ENCODE results near the gene S100A7. TPM values are rescaled to one million over a fixed set of nuclear protein-coding genes. Genes with fewer than 3 reads are reported as not detected.
A peak's percentile ranks its signal among the peaks of the same experiment; 100 is the strongest.
"Not testable (repeated sequence)": the region's sequence is repeated elsewhere in the genome, so short reads cannot be mapped to it uniquely, and the experiment has no call there.

S100A7 gene
- total and polyA plus RNA-seq, 9 donors: 0.97 TPM; not detected in 8

GRCh38 chr1:153422450-153423068 is 37.9 kb downstream of the S100A7 start:
- no peak overlapping the region for H3K4me3 ChIP-seq
- 5 to 10% (median 8%) methylated on average over 6 of the region's 6 CpGs for WGBS, 3 donors
- TF ChIP-seq POLR2A (IDR thresholded peaks at IDR 0.05) (no peak), CTCF (IDR thresholded peaks at IDR 0.05) (no peak), EP300 (IDR thresholded peaks at IDR 0.05) (no peak)
- no peaks in the 10 kb centered on the region for H3K36me3 ChIP-seq
- intact Hi-C loops (cut with DNase I): no loop called here
- DNase-seq: peak; percentile 48 to 81 (median 74)
- no peaks in the 10 kb centered on the region for H3K27me3 ChIP-seq
- no peak overlapping the region for H3K27ac ChIP-seq
- no peaks in the 10 kb centered on the region for H3K9me3 ChIP-seq
- no peaks in the 10 kb centered on the region for H3K4me1 ChIP-seq (ENCODE audit: insufficient read depth)

GRCh38 chr1:153420306-153420705 is 40.1 kb downstream of the S100A7 start:
- H3K4me1 ChIP-seq (ENCODE audit: insufficient read depth): no peaks in the 10 kb centered on the region
- WGBS, 3 donors: 47 to 59% (median 57%) methylated on average over 2 of the region's 2 CpGs
- no peaks in the 10 kb centered on the region for H3K36me3 ChIP-seq
- no peak overlapping the region for H3K4me3 ChIP-seq
- no peak overlapping the region for H3K27ac ChIP-seq
- TF ChIP-seq POLR2A (IDR thresholded peaks at IDR 0.05): no peak
- TF ChIP-seq EP300 (IDR thresholded peaks at IDR 0.05): no peak
- TF ChIP-seq CTCF (IDR thresholded peaks at IDR 0.05): no peak
- intact Hi-C loops (cut with DNase I): no loop called here
- H3K27me3 ChIP-seq: no peaks in the 10 kb centered on the region
- DNase-seq: no peak
- H3K9me3 ChIP-seq: no peaks in the 10 kb centered on the region

GRCh38 chr1:153419436-153419793 is 41.0 kb downstream of the S100A7 start:
- H3K9me3 ChIP-seq; H3K4me1 ChIP-seq (ENCODE audit: insufficient read depth); H3K27ac ChIP-seq; intact Hi-C loops (cut with DNase I); H3K4me3 ChIP-seq; DNase-seq; H3K27me3 ChIP-seq; H3K36me3 ChIP-seq: not testable (repeated sequence)
- 50 to 68% (median 56%) methylated on average over 2 of the region's 2 CpGs for WGBS, 3 donors

GRCh38 chr1:153418758-153419435 is 41.6 kb downstream of the S100A7 start:
- H3K9me3 ChIP-seq; DNase-seq; intact Hi-C loops (cut with DNase I); H3K4me3 ChIP-seq; H3K36me3 ChIP-seq; H3K4me1 ChIP-seq (ENCODE audit: insufficient read depth); H3K27me3 ChIP-seq; H3K27ac ChIP-seq: not testable (repeated sequence)
- WGBS, 3 donors: 60 to 65% (median 62%) methylated on average over 7 of the region's 7 CpGs

- no peak overlapping the region for H3K27ac ChIP-seq
- TF ChIP-seq CTCF (IDR thresholded peaks at IDR 0.05): no peak
- no peak for TF ChIP-seq POLR2A (IDR thresholded peaks at IDR 0.05)
- TF ChIP-seq EP300 (IDR thresholded peaks at IDR 0.05): no peak
- H3K9me3 ChIP-seq: no peaks in the 10 kb centered on the region
- intact Hi-C loops (cut with DNase I): no loop called here
- H3K36me3 ChIP-seq: no peaks in the 10 kb centered on the region
- H3K27me3 ChIP-seq: no peaks in the 10 kb centered on the region
- no peak overlapping the region for H3K4me3 ChIP-seq
- no peaks in the 10 kb centered on the region for H3K4me1 ChIP-seq (ENCODE audit: insufficient read depth)
- DNase-seq: no peak
- WGBS, 3 donors: 63 to 77% (median 66%) methylated on average over 12 of the region's 12 CpGs
Observed at GRCh38 chr1:153417136-153417888, 43.1 kb downstream of the S100A7 start.

Data from ovary (tissue), 9 donors.